Activated T-helper 1 cell treated with anti-CD3 and anti-CD28 coated beads, Interleukin-2, amount 50 U/mL, for 16 hours (primary cell): ENCODE measurements around the gene MYH6.
"Not testable (repeated sequence)": the region's sequence is repeated elsewhere in the genome, so short reads cannot be mapped to it uniquely, and the experiment has no call there.

Experiments used
- DNase-seq, 2 donors: peaks; one replicate each; pipeline ENCODE4 v3.0.0-alpha.2; 2020; ENCODE audit warnings: low read depth in 1 of 2, low spot score in 1 of 2

Gene MYH6

DNA sequence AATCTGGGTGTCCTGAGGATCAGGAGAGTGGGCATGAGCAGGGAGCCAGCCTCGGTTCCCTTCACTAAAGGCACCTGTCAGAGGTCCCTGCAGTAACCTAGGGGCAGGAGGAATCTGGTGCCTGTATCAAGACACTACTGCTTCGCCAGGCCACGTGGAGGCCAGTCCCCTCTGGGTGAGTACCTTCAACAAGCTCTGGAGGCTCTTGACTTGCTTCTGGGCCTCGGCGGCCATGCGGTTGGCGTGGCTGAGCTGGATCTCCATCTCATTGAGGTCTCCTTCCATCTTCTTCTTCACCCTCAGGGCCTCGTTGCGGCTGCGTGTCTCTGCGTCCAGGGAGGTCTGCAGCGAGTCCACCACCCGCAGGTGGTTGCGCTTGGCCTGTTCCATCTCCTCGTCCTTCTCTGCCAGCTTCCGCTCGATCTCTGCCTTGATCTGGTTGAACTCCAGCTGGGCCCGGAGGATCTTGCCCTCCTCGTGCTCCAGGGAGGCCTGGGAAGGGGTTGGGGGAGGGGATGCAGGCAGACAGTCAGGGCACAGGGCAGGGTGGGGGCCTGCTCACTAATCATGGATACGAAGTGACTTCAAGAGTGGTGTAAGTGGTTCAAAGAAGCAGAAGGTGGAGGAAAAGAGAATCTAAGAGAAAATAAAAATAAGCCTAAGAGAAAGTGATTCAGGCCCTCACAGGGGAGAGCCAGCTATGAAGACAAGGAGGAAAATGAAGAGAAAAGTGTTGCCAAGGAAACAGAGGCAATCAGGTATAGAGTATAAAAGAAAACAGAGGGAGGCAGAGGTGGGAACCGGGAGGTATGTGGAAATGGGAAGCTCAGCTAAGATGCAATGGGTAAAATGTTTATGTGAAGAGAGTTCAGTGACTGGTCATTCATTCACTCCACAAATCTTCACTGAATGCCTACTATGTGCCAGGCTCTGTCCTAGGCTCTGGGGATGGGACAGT is 8.0 kb upstream of the MYH6 start:
- no peak for DNase-seq

- no peak for DNase-seq
Measured at GRCh38 chr14:23414906-23415820, 7.1 kb upstream of the MYH6 start.

DNA sequence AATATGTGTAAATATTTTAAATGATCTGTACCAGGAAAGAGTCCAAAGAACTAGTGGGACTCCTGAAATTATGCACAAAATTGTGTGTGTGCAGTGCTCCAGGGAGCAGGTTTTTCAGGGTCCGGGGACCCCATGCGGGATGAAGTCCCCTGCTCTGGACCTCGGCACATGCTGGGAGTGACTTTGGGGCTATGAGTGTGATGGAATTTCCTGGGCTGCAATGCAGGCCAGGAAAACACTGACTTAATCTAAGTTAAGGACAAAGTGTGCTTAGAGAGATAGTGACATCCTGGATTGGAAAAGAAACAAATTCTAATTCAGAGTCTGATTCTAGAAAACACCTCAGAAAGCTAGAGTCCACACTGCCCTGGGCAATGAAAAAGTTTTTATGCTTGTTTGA is 6.2 kb upstream of the MYH6 start:
- DNase-seq: no peak

GRCh38 chr14:23413681-23414080 is 5.6 kb upstream of the MYH6 start:
- DNase-seq: no peak

GRCh38 chr14:23411563-23412525 is 3.8 kb upstream of the MYH6 start:
- no peak for DNase-seq

- DNase-seq: no peak
Measured at GRCh38 chr14:23409966-23410635, 2.0 kb upstream of the MYH6 start.

- no peak for DNase-seq
Measured at GRCh38 chr14:23409475-23409874, 1.4 kb upstream of the MYH6 start.

DNA sequence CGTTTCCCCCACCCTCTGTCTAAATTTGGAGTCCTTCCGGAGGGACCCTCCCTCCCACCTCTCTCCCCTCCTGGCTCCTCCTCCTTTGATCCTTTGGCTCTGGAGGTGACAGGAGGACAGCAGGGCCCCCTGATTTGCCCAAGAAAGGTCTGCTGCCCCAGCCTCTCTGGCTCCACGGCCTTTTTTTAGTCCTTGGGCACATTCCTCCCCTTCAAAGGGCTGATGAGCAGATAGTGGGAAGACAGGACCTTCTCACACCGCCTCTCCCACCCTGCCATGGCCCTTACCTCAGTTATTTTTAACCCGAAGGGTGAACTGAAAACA is 196 bp upstream of the MYH6 start:
- no peak for DNase-seq

DNA sequence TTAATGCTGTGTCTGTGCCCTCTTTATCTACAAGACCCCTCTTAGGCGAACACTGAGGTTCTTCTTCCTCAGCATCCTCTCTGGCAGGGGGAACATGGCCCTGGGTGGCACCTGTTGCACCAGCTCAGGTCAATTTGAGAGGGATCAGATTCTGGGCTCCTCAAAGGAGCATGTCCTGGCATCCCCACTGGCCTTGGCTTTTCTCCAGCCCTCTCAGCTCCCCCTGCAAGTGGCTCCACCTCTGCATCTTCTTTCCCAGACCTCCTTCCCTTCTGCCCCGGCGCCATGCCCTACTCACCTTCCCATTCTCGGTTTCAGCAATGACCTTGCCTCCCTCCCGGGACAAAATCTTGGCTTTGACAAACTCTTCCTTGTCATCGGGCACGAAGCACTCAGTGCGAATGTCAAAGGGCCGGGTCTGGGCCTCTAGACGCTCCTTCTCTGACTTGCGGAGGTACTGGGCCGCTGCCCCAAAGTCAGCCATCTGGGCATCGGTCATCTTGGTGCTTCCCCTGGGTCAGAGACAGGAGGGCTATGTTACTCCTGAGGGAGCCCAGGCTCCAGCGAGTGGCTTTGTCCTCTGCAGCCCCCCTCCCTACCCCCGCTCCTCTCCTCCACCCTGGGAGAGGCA is 1.2 kb downstream of the MYH6 start:
- no peak for DNase-seq

DNA sequence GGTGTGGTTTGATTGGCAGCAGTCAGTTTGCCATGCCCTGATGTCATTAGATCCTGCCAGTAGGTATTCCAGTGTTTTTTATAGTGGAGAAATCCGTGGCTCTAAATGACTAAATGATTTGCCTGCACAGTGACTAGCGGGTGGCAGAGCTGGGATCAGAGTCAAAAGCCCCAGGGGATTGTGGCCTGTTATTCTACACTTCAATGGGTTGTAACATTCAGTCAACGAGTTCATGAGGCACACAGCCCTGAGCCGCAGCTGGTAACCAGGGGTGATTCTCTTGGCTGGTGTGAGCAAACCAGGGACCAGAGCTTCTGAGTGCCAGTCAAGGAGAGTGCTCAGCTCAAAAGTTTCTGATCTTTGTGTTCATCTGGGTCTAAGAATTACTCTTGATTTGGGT is 1.8 kb downstream of the MYH6 start:
- no peak for DNase-seq

DNA sequence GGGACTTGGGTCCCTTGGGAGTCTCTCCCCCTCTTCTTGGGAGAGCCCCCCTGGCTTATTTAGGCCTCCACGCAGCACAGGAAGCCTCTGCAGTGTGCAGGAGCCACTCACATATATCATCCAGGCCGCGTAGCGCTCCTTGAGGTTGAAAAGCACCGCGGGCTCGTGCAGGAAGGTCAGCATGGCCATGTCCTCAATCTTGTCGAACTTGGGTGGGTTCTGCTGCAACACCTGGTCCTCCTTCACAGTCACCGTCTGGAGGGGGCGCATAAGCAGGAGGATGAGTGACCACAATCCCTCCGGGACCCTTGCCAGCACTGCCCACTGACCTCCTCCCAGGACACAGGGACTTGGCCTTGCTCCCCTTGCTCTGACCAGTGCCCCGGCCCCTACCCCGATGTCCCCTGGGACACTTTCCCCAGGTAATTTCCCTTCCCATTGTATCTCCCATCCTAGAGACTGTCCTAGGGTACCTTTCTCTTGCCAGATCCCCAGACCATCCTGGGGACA is 2.5 kb downstream of the MYH6 start:
- DNase-seq: no peak

DNA sequence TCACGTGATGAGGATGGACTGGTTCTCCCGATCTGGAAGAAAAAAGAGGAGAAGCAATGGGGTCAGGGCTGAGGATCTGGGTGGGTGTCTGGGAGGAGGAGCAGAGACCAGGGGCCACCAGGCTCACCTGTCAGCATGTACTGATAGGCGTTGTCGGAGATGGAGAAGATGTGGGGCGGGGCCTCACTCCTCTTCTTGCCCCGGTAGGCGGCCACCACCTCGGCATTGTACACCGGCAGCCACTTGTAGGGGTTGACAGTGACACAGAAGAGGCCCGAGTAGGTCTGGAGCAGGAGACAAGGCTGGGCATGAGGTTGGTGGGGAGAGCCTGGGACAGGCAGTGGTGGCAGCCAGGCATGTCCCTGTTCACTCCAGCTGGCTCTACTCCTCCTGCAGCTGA is 3.0 kb downstream of the MYH6 start:
- DNase-seq: no peak

GRCh38 chr14:23404331-23404900 is 3.7 kb downstream of the MYH6 start:
- no peak for DNase-seq

- DNase-seq: no peak
Measured at GRCh38 chr14:23403908-23404307, 4.2 kb downstream of the MYH6 start.

- DNase-seq: no peak
Measured at GRCh38 chr14:23403139-23403438, 5.0 kb downstream of the MYH6 start.

- DNase-seq: no peak
Measured at GRCh38 chr14:23402296-23403138, 5.6 kb downstream of the MYH6 start.

DNA sequence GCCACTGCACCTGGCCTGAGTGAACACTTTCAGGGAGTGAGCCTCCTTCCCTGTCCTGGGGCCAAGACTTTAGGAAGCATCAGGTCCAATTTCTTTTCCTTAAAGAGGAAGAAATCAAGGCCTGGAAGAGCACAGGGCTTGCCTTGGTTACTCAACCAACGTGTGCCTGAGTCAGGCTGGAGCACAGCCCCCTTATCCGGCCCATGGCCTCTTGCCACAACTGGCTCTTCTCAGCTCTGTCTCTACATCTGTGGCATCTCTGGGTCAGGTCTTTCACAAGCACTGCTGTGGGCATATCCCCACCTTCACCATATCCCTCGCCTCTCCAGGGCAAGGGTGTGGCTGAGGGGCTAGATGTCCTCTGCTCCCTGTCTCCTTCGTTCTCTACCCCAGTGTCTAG is 6.8 kb downstream of the MYH6 start:
- DNase-seq: no peak

GRCh38 chr14:23400496-23401149 is 7.5 kb downstream of the MYH6 start:
- DNase-seq: not testable (repeated sequence)
